C1 segment of cervical spinal cord (tissue), 14 donors: Measurements from ENCODE around the gene USP36.
"Not testable (repeated sequence)": the region's sequence is repeated elsewhere in the genome, so short reads cannot be mapped to it uniquely, and the experiment has no call there.

ENCODE experiments used
- DNase-seq, 14 donors: peaks; one replicate each; lab custom pipeline; 2025; lab: John Stamatoyannopoulos, UW

USP36 gene

DNA sequence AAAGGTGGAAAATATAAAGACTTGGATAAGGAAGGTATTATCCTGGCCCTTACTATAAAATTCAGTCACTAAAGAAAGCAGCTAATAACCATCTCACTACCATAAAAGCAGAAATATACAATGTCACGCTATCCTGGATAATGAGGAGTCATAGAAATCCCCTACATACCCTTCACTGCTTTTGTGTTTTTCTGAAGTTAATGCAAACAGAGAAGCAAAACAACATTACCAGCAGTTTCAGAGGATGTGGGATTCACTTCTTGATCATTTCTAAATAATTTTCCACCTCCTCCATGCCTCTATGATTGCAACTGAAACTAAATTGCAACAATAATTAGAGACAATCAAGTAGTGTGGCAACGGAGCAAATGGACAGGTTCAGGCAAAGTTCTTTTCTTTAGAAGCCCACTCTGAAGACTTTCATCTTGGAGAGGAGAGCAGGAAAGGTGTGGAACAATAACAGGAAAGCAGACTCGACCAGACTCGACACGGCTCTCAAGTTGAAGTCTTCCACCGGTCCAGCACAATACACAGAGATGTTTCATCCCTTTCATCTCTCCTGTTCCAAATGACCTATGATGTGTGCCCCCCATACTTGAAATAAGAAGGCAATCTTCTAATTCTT lies 68.7 kb downstream of the USP36 start:
- DNase-seq, result no peak

DNA sequence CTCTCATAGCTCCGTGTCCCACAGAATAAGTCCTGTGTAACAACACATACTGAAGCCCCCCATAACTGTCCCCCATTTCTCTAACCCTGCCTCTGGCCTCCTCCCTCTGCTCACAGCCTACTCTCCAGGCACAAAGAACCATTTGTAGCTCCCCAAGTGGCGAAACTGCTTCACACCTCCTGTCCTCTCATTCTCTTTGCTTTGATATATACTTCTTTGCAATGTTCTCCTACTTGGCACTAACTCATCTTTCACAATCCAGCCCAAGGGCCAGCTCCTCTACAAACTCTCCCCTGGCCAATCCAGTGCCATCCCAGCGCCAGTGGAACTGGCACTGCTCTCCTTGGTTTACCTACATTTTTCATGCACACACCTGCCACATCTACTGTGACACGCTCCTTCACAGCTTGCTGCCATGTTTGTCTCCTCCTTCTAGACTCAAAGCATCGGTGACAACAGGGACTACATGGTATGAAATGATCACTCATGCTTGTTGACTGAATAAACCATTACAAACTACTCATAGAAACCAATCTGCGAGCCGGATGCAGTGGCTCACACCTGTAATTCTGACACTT lies 71.3 kb downstream of the USP36 start:
- no peak for DNase-seq

DNA sequence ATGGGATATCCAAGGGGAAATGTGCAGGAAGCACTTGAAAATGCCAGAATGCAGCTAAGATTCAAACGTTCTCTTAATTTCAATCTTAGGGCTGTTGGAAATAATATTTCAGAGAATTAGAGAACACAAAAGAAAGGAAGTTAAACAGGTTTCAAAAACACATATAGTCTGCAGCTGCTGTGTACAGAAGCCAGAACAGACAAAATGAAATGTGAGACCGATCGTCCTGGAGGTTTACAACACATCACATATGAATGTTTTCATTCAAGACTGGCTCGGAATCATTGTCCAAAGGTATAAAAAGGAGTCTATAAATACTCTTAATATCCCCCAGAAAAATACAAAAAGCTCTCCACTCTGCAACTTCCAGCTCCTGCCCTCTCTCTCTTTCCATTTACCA lies 72.8 kb downstream of the USP36 start:
- no peak for DNase-seq

DNA sequence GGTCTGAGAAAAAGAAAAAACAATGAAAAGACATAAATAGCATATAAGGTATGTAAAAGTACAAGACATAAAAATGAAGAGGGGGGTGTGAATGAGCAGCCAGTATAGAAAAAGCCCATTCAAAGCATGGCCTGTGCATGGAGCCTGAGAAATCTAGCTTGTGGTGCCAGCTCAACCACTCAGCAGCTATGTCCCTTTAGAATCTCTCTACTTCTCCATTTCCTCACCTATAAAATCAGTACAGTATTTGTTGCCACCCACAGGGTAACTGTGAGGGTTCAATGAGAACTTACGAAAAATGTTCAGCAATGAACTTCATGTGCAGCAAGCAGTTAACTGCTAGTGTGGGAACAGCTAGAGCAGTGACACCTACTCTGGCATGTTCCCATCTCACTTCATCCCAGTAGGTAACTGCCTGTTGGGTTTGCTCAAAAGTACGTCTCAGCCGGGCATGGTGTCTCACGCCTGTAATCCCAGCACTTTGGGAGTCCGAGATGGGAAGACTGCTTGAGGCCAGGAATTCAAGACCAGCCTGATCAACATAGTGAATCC lies 73.8 kb downstream of the USP36 start:
- DNase-seq, result no peak

DNA sequence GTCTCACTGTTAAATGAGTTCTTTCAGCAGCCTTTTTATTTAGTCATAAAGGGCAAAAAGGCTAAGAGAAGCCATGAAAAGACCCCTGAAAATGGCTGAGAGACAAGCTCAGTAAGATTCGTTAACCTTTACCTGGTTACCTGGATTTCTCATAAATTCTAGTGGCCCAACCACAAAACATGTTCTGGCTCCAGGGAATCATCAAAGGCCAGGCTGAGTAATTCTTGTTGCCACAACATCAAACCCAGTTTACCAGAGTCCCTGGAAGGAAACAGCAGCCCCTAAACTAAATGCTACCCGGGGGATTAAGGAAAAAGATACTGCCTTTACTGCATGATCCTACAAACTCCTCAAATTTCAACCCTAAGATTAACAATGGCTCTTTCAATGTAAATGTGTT lies 74.4 kb downstream of the USP36 start:
- DNase-seq, result no peak

DNA sequence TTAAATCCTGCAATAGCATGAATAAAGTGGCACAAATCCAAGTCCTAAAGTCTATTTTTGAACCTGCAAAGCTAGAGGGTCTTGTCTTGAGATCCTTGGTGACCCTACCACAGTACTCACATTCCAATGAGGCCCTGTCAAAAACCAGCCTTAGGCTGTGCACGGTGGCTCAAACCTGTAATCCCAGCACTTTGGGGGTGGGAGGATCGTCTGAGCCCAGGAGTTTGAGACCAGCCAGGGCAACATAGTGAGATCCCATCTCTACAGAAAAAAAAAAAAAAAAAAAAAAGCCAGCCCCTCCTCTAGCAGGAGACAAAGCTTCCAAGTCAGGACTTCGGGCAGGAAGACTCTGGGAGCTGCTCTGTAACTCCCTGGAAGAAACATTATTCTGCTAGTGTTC lies 74.8 kb downstream of the USP36 start:
- DNase-seq, result no peak

DNA sequence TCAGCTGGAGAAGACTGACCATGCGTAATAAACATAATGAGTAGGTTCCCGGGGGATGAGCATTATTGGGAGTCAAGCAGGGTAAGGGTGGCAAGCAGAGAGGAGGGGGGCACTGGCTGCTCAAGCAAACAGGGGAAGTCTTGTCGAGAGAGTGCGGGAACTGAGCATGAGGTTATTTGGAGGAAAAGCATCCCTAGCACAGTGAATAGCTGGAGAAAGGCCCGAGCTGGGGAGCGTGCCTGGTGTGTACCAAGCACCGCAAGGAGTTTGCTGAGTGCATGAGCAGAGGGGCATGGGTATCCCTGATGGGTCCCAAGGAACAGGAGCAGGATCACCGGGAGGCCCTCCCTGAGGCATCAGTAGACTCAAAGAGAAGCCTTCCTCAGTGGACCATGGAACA lies 75.7 kb downstream of the USP36 start:
- peak in 8 of 14 donors; percentile 25 to 68 (median 38) for DNase-seq

DNA sequence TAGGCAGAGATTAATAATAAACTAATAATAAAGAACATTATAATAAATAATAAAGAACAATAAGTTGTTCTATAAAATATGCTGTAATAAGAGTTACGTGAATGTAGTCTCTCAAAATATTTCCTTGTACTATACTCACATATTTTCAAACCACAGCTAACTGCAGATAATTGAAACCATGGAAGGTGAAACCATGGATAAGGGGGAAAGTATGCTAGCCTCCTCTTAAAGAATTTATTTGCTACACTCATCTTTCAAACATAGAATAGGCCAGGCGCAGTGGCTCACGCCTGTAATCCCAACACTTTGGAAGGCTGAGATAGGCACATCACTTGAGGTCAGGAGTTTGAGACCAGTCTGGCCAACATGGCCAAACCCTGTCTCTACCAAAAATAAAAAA lies 77.1 kb downstream of the USP36 start:
- no peak for DNase-seq

DNA sequence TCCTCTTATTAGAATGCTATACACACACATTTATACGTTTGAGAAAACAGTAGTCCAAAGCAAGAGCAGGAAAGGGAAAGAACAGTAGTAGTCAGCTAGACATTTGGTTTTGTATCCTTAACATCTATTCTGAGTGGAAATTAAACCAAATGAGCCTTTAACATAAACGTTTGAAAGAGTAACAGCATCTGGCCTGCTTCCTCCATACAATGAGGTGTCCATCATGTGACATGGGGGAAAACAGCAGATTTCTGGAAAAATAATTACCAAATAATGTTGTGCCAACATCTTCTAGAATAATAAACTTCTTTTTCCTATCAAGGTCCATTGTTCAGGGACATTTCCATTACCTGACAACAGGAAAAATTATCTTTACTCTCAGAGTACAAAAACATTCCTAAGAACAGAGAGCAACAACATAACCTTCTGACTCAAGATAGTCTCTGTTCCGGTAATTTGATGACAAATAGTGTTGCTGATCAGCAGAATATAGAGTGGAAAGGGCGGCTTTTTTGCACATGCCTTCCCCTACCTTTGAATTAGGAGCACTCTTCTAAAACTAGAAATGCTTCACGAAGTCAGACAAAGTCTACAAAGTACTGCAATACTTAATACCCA lies 78.7 kb downstream of the USP36 start:
- DNase-seq, result no peak

DNA sequence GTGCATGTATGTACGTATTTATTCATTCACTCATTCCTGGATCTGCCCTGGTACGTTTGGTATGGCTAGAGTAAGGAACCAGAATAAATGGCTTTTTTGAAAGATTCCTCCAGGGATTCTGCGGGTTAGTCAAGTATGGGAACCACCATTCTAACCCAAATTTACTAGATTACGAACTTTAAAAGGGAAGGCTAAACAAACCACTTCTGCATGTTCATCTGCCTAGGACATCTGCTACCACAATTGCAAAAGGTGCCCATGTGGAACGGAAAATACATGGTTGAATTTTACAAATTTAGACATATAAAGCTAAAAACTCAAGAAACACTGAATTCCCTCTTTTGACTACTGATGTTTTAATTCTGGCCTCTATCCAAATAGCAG lies 80.7 kb downstream of the USP36 start:
- DNase-seq, result no peak

DNA sequence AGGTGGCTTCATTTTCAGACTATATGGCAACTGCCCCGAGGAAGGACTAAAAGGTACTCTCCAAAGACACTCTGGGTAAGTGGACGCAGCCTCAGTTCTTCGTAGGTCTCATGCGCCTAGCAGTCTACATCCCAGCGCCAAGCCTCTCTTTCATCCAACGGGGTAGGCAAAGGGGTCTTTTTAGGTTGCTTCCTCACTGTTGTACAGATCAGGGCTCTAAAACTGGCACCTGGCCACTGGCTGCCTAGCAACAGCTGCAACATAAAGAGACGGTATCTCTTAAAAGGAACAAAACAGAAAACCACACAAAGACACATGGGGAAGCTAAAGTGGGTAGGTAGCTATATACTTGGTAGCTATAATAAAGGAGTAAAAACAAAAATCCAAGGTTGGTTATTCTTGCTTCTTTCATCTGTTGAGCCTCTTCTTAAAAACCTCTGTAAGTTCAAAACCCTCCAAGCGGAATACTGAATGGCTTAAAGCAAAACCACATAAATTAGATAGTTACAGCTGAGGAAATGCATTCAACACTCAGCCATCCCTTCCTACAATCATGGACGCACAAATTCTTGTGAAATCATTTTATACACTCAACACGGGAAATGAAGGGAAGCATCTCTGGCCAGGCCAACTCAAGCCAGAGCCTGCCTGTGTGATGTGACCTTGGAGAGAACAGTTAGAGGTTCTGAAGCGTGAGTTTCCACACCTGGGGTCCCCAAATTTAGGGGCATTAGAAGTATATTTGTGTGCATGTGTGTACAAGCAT lies 81.2 kb downstream of the USP36 start:
- DNase-seq, result no peak

DNA sequence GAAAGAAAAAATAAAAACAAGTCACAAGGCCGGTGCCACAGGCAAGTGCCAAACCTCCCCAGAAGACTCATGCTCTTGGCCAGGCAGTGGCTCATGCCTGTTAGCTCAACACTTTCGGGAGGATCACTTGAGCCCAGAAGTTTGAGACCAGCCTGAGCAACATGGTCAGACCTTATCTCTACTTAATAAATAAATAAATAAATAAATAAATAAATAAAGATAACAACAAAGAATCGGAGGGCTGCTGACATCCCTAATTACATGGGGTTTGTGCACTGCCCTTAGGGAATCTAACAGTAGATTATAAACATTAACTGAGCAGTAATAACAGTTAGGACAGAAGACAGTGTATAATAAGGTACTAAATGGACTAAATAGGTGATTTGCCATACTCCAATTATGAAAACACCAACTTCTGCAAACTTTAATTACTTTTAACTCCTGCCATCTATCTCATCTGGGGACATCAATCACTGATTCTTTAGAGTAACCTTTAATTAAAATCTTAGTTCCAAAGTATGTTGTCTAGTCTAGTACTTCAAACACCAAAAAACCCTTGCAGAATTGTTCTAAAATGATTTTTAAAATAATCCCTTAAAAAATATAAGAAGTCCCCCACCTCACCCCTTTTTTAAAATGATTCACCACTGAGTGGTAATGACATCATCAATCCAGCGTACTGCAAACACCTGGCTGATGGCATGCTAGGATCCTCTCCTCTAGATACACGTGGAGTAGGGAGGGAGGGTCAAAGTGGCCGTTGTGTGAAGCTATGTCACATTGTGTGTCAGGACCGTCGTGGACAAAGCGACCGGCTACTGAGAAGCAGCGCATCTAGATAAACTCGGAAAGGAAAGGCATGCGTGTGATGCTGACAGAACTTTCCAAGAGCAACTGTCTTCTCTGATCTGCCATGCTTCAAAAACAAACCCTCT lies 87.0 kb downstream of the USP36 start:
- DNase-seq, result no peak

DNA sequence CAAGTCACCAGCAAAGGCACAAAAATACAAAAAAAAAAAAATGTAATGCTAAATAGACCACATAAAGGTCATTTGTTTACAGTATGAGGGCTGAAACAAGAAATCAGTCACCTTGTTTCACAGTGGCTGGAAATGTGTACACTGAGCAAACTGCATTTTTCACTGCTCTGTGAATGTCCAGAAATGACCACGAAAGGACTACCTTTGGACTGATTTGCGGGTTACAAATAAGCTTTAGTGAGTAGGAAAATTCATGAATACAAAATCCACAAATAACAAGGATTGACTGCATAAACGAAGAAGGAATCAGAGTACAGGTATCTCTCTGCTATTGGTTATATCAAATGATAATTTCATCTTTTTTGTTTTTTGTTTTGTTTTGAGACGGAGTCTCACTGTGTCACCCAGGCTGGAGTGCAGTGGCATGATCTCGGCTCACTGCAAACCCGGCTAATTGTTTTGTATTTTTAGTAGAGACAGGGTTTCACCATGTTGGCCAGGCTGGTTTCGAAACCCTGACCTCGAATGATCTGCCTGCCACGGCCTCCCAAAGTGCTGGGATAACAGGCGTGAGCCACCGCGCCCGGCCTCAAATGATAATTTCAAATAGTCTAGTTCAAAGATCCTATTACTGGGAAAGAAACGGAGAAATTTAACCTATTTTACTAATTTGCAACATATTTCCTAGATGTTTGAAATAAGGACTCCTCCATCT lies 89.0 kb downstream of the USP36 start:
- no peak for DNase-seq

DNA sequence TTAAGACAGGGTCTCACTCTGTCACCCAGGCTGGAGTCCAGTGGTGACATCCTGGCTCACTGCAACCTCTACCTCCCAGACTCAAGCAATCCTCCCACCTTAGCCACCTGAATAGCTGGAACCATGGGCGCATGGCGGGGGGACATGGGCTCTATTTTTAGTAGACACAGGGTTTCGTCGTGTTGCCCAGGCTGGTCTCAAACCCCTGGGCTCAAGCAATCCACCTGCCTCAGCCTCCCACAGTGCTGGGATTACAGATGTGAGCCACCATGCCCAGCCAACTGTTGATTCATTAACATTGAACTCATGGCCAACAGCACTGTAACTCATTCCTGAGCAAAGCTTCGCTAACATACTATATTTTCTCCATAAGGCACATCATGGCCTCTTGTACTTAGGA lies 89.6 kb downstream of the USP36 start:
- DNase-seq, result not testable (repeated sequence)

DNA sequence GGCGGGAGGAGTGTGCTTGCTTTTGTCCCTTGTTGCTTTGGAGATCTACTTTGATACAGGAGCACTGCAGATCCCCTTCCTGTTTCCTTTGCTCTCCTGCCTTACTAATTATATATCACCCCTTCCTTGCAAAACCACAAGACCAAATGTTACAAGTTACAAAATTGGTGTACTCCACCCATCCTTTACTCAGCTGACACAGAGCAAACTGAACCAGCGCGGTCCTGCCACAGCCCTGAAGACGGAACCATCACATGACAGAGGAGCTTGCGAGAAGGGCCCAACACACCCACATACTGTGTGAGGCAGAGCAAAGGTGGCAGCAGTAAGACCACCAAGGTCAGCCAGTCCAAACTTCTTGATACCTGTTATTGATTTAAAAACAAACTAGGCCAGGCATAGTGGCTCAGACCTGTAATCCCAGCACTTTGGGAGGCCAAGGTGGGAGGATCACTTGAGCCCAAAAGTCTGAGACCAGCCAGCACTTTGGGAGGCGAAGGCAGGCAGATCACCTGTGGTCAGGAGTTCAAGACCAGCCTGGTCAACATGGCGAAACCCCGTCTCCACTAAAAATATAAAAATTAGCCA lies 91.8 kb downstream of the USP36 start:
- DNase-seq, result peak in 2 of 14 donors; percentile 24 to 32

DNA sequence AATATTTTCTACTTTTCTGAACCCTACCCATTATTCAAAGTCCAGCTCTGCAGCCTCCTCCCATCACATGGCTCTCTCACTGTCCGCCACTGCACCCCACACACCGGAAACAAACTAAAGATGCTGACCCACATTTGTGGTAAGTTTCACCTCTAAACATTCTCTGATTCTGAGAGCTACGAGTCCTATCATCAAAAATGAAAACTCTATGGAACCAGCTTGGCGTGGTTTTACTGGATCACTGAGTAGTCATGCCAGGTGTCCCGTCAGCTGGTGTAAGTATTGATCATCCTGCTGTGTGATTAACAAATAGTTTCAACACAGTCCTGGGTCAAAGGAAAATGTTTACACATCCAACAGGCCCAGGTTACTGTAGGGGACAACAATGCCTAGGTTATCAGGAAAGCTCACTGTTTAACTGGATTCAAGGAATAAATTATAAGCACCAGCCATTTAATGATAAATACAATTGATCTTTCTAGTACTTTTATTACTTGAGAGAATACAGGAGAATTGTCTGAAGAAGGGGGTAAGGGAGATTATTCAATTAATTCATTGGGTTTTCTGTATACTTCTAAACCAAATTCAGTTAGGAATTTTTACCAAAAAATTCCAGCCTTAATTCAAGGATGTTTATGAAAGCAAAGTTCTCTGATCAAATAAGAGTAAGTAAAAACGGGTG lies 92.4 kb downstream of the USP36 start:
- DNase-seq, result no peak

DNA sequence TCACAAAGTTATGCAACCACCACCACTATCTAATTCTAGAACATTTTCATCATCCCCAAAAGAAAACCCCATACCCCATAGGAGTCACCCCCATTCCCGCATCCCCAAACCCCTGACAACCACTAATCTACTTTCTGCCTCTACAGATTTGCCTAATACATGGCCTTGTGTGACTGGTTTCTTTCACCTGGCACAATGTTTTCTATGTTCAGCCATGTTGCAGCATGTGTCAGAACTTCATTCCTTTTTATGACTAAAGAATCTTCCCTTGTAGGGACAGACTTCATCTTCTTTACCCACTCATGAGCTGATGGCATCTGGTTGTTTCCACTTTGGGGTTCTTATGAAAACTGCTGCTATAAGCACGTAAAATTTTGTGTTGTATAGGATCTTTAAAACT lies 93.1 kb downstream of the USP36 start:
- no peak for DNase-seq

DNA sequence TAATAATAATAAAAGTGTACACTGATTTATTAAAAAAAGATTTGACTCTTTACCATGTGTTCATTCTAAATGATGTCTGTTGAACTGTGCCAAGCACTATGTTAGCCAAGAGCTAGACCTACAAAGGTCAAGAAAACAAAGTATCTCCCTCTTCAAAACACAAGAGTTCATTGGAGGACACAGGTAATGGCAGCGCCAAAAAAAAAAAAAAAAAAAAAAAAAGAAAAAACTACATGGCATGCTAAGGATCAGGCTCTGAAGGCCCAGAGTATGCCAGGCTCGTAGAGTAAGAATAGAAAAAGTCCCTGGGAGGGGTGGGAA lies 93.7 kb downstream of the USP36 start:
- DNase-seq, result no peak

DNA sequence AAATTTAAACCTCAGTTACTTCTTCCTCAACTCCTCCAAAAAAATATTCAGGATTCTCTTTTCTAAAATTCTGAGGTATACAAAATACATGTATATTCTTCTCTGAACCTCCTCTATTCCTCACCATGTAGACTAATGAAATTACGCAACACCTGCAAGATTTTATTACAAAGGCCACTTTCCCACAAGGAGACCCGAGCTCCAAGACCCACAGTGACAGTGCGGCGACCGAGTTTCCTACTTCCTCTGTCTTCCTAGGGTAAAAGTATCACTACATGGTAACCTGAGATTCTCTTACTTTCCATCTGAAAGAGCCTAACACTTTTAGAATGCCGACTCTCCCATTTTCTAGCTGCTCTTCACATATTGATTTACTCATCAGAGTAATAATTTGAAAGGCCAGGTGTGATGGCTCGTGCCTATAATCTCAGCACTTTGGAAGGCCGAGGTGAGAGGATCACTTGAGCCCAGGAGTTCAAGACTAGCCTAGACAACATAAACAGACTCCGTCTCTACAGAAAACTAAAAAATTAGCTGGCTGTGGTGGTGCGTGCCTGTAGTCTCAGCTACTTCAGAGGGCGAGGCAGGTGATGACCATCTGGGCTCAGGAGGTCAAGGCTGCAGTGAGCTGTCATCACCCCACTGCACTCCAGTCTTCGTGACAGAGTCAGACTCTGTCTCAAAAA lies 94.2 kb downstream of the USP36 start:
- DNase-seq, result no peak
